ENCODE results near the gene CSNK1D.
"Not testable (repeated sequence)": the region's sequence is repeated elsewhere in the genome, so short reads cannot be mapped to it uniquely, and the experiment has no call there.

CSNK1D gene

DNA sequence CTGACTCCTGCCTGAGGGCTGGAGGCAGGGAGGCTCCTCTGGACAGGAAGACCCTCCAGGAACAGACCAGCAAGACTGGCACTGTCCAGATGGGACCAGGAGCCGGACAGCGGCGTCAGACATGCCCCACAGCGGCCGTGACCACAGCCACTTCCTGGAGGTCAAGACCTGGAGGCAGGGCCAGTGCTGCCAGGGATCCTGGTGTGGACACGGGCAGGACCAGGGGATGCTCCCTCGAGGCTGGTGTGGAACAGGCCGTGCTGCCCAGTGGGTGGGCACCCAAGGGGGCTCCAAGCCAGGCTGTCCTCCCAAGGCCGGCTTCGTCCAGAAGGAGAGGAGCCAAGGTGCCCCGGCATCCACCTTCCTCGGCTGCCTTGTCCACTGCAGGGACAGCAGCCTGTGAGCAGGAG is 56.4 kb downstream of the CSNK1D start:
- no peaks in the 10 kb centered on the region for H3K27me3 ChIP-seq (ENCODE audit: low read depth)
- no peaks in the 10 kb centered on the region for H3K4me1 ChIP-seq
- H3K4me3 ChIP-seq, result no peak overlapping the region
- H3K9me3 ChIP-seq, result no peaks in the 10 kb centered on the region
- H3K36me3 ChIP-seq (replicated peaks), result no peaks in the 10 kb centered on the region; the same call in 1 of the 2 replicates
- in situ Hi-C loops (cut with MboI; ENCODE audit: low sequenced_read_pairs), result no loop called here
- DNase-seq (ENCODE audit: low spot score in 2 of 2), result no peak

DNA sequence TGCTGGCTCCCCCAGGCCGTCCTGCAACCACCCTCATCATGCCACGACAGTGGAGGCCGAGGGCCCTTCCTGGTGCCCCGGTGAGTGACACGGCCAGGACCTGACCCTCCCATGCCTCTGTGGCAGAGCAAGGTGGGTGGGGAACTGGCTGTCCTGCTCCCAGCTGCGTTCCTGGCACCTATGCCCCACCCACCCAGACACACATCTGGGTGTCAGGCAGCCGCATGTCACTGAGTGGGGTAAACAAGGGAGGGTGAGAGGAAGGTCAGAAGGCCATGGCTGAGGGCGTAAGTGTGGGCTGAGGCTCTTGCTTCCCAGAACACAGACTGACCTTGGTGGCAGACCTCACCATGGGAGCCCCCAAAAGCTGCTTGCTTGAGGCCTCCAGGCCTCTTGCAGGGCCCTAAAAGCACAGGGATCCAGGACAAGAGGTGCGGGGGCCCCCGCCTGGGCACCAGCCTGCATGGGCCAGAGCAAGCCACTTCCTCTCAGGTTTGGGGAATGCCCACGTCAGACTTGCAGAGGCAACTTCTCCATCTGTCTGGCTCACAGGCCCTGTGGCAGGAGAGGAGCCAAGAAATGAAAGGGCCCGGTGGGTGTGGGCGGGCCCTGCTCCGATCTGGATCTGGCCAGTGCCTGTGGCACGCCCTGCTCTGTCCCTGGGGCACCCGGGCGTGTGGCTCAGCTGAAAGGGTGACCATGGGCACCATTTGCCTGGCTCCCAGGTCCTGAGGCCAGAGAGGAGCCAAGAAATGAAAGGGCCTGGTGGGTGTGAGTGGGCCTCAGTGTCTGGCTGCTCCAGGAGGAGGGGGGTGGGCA is 57.0 kb downstream of the CSNK1D start:
- no peak overlapping the region for H3K4me3 ChIP-seq
- no peaks in the 10 kb centered on the region; the same call in 1 of the 2 replicates for H3K36me3 ChIP-seq (replicated peaks)
- no peaks in the 10 kb centered on the region for H3K9me3 ChIP-seq
- in situ Hi-C loops (cut with MboI; ENCODE audit: low sequenced_read_pairs), result no loop called here
- no peaks in the 10 kb centered on the region for H3K4me1 ChIP-seq
- no peak for DNase-seq (ENCODE audit: low spot score in 2 of 2)
- H3K27me3 ChIP-seq (ENCODE audit: low read depth), result no peaks in the 10 kb centered on the region

DNA sequence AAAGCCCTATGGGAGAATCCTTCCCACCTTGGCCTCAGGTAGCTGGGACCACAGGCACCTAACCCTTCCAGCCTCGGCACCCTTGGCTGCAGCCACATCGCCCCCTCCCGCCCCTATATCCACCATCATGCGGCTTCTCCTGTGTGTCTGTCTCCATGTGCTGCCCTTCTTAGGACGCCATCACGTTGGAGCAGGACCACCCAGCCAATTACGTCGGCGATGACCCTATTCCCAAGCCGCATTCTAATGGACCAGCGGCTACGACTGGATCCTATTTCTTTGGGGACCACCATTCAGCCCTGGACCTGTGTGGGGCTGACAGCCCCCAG is 57.6 kb downstream of the CSNK1D start:
- Histone ChIP-seq H3K36me3 (replicated peaks) (no peaks in the 10 kb centered on the region; the same call in 1 of the 2 replicates), H3K4me1 (no peaks in the 10 kb centered on the region), H3K9me3 (no peaks in the 10 kb centered on the region), H3K27me3 (ENCODE audit: low read depth) (no peaks in the 10 kb centered on the region), H3K4me3 (no peak overlapping the region)
- DNase-seq (ENCODE audit: low spot score in 2 of 2), result no peak
- in situ Hi-C loops (cut with MboI; ENCODE audit: low sequenced_read_pairs), result no loop called here

DNA sequence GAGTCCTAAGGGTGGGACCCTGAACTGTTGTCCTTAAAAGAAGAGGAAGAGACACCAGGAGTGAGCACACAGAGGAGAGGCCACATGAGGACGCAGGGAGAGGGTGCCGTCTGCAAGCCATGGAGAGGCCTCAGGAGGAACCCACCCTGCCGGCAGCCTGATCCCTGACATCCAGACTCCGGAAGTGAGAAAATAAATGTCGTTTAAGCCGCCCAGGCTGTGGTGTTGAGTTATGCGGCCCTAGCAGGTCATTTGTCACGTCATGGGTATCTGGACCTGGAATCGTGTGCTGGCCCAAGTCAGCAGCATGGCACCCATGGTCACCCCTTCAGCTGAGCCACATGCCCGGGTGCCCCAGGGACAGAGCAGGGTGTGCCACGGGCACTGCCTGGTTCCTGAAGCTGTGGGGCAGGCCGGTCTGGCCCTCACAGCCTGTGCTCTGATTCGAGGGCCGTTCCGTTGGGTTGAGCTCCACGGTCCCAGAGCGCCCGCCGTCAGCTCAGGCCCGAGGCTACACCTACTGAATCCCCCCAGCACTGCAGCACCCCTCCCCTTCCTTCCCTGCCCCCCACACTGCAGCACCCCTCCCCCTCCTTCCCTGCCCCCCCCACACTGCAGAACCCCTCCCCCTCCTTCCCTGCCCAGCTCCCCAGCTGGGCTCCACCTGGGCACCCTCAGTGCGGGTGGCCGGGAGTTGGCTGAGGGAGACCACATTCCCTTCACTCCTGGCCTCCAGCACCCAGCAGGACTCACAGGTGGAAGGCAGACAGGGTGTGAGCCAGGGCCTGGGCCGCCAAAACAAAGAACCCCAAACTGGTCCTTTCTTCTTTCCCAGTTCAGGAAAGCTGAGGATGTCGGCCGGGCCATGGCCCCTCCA is 58.2 kb downstream of the CSNK1D start:
- Histone ChIP-seq H3K27me3 (ENCODE audit: low read depth) (no peaks in the 10 kb centered on the region), H3K36me3 (replicated peaks) (no peaks in the 10 kb centered on the region; the same call in 1 of the 2 replicates), H3K9me3 (no peaks in the 10 kb centered on the region), H3K4me1 (no peaks in the 10 kb centered on the region), H3K4me3 (no peak overlapping the region)
- peak in 1 of 2 experiments; percentile 50 for DNase-seq (ENCODE audit: low spot score in 2 of 2)
- in situ Hi-C loops (cut with MboI; ENCODE audit: low sequenced_read_pairs), result no loop called here

DNA sequence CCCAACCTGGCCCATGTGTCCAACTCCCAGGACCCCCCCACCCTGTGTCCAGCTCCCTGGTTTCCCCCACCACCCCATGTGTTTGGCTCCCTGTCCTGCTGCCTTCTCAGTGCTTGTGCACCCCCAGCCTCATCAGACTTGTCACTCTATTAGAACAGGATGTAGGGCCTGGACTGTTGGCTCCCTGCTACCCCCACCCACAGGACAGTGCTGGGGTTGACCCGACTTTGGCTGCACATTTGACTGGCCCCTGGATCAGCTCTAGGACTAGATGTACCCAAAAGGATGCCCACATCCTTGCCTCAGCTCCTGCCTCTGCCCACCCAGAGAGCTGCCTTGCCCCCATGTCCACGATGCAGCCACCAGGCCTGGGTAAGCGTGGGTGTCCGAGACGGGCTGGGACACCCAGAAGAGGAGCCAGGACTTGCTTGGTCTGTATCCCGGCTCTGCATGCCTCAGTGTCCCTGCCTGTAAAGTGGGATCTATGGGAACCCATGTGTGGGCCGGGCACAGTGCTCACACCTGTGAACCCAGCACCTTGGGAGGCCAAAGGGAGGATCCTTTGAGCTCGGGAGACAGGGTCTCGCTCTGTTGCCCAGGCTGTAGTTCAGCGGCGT is 59.4 kb downstream of the CSNK1D start:
- Histone ChIP-seq H3K27me3 (ENCODE audit: low read depth) (no peaks in the 10 kb centered on the region), H3K4me3 (no peak overlapping the region; the same call in 1 of the 2 replicates), H3K36me3 (replicated peaks) (no peaks in the 10 kb centered on the region; the same call in 1 of the 2 replicates), H3K4me1 (no peaks in the 10 kb centered on the region), H3K9me3 (no peaks in the 10 kb centered on the region)
- no peak for DNase-seq (ENCODE audit: low spot score in 2 of 2)
- in situ Hi-C loops (cut with MboI; ENCODE audit: low sequenced_read_pairs), result no loop called here

DNA sequence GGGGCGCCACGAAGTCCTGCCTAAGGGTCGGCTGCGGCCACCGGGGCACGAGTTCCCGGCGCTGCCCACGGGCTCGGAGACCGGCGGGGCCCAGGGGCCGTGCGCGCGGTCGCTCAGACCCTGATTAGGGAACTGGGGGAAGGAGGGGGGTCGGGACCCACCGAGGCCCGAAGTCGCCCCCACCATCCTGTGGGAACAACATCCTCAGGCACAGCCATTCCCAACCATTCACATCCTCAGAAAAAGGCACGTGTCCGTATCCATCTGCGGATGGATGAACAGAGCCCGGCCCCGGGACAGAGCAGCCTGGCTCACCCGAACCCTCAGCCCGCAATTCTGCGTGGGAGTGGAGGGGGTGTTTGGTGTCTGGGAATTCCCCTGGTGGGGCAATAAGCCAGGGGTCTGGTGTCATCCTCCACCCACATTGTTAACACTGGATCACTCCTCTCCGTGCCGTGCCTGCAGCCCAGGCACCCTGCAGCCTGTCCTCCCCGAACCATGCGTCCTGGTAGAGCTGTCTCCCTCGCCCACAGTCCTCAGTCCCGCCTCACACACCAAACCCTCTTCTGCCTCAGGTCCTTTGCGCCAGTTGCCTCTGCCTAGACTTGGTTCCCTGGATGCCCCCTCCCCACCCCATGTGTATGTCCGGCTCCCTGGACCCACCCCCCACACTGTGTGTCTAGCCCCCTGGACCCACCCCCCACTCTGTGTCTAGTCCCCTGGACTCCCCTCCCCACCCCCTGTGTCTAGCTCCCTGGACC is 60.1 kb downstream of the CSNK1D start:
- DNase-seq (ENCODE audit: low spot score in 2 of 2), result peak; percentile 33 to 57

DNA sequence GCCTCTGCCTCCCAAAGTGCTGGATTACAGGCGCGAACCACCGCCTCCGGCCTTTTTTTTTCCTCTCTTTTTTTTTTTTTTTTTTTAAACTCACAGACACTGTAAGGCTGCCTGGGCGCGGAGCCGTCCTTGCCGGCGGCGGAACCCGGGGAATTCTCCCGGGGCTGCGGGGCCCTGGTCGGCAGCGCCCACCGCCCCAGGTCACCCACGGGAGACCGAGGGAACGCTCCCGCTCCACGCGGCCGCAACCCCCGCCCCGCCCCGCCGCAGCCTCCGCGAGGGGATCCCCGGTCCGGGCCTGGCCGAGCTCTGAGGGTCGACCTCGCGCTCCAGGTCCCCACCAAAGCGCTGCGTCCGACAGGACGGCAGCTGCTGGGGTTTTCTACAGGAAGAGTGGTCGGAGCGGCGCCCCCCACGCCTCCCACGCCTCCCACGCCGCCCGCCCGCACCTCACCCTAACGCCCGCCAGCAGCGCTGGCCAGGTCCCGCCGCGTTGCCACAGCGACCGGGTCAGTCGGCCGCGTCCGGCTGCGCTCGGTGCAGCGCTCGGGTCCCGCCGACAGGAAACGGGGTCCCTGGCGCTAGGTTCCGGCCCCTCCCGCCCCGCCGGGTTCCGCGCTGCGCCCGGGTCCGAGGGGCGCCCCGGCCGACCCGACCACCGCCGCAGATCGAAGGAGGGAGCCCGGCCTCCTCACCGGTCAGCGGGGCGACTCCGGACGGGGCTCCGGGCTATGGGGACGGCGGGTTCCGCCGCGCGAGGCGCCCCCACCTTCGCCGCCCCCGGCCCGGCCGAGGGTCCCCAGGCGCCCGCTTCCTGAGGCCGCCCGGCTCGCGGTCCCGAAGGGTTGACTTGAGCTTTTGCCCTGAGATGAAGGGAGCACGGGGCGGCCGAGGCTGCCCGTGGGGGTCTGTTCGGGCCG is 60.9 kb downstream of the CSNK1D start, which contains the start of gene CCDC57:
TSS of gene CCDC57 (minus strand) at position 512 of the 920 bp plus-strand sequence. CDS start 10,898 bp downstream, outside the sequence.
- H3K27me3 ChIP-seq (ENCODE audit: low read depth), result no peaks in the 10 kb centered on the region
- in situ Hi-C loops (cut with MboI; ENCODE audit: low sequenced_read_pairs), result no loop called here
- H3K9me3 ChIP-seq, result no peaks in the 10 kb centered on the region
- peak; percentile 62 to 87 for DNase-seq (ENCODE audit: low spot score in 2 of 2)
- no peaks in the 10 kb centered on the region for H3K4me1 ChIP-seq
- peak within 1 kb of the TSS; percentile 79 for H3K4me3 ChIP-seq
- no peaks in the 10 kb centered on the region; the same call in 1 of the 2 replicates for H3K36me3 ChIP-seq (replicated peaks)

More for the DNA sequence above, 60.1 kb downstream of the CSNK1D start:
- peak overlapping the region; percentile 79 for H3K4me3 ChIP-seq
- H3K27me3 ChIP-seq (ENCODE audit: low read depth), result no peaks in the 10 kb centered on the region
- no peaks in the 10 kb centered on the region for H3K9me3 ChIP-seq
- no peaks in the 10 kb centered on the region for H3K4me1 ChIP-seq
- no peaks in the 10 kb centered on the region; the same call in 1 of the 2 replicates for H3K36me3 ChIP-seq (replicated peaks)
- in situ Hi-C loops (cut with MboI; ENCODE audit: low sequenced_read_pairs), result no loop called here

DNA sequence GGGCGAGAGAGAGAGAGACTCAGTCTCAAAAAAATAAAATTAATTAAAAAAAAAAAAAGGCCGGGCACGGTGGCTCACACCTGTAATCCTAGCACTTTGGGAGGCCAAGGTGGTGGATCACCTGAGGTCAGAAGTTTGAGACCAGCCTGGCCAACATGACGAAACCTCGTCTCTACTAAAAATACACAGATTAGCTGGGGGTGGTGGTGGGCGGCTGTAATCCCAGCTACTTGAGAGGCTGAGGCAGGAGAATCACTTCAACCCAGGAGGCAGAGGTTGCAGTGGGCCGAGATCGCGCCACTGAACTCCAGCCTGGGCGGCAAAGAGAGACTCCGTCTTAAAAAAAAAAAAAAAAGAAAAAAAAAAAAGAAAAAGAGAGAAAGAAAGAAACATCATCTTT is 62.8 kb downstream of the CSNK1D start:
- in situ Hi-C loops (cut with MboI; ENCODE audit: low sequenced_read_pairs); H3K27me3 ChIP-seq (ENCODE audit: low read depth); H3K36me3 ChIP-seq (replicated peaks); H3K4me3 ChIP-seq; H3K4me1 ChIP-seq; H3K9me3 ChIP-seq; DNase-seq (ENCODE audit: low spot score in 2 of 2): not testable (repeated sequence)

DNA sequence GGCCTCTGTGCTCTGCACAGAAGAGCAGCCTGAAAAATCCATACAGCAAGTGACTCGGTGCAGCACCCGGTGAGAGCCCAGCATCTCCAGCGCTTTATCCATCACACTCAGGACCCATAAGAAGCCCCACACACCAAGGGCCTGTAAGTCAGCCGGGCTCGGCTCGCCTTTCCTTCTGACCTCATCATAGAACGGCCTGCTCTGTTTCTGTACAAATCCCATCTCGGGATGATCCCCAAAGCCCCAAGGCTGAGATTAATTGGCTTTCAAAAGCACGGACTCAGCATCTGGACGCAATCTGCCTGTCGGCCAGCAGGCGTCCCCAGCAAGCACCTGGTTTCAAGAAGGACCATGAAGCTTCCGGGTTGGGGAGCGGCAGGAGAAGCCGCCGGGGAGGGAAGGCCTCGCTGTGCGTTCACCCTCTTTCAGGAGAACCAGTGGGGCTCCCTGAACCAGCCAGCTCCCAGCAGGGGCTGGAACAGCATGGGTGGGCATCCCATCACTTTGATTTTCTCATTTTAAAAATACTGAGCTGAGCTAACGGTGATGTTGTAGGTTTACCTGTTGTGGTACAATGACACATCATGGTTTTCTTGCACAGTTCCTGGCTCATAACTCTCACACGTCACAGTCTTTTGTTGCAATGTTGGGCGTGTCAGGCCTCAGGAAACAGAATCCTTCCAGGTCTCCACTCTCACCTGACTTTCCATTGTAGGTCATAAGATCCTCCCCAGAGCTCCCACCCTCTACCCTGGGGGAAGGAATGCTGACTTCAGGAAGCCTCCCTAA is 67.6 kb downstream of the CSNK1D start:
- in situ Hi-C loops (cut with MboI; ENCODE audit: low sequenced_read_pairs), result no loop called here
- no peaks in the 10 kb centered on the region; the same call in 1 of the 2 replicates for H3K9me3 ChIP-seq
- peak; percentile 82 to 89 for DNase-seq (ENCODE audit: low spot score in 2 of 2)
- H3K4me3 ChIP-seq, result no peak overlapping the region
- peaks cover 10% of the 10 kb centered on the region; the same call in 1 of the 2 replicates for H3K36me3 ChIP-seq (replicated peaks)
- H3K27me3 ChIP-seq (ENCODE audit: low read depth), result no peaks in the 10 kb centered on the region
- H3K4me1 ChIP-seq, result peaks cover 6% of the 10 kb centered on the region

DNA sequence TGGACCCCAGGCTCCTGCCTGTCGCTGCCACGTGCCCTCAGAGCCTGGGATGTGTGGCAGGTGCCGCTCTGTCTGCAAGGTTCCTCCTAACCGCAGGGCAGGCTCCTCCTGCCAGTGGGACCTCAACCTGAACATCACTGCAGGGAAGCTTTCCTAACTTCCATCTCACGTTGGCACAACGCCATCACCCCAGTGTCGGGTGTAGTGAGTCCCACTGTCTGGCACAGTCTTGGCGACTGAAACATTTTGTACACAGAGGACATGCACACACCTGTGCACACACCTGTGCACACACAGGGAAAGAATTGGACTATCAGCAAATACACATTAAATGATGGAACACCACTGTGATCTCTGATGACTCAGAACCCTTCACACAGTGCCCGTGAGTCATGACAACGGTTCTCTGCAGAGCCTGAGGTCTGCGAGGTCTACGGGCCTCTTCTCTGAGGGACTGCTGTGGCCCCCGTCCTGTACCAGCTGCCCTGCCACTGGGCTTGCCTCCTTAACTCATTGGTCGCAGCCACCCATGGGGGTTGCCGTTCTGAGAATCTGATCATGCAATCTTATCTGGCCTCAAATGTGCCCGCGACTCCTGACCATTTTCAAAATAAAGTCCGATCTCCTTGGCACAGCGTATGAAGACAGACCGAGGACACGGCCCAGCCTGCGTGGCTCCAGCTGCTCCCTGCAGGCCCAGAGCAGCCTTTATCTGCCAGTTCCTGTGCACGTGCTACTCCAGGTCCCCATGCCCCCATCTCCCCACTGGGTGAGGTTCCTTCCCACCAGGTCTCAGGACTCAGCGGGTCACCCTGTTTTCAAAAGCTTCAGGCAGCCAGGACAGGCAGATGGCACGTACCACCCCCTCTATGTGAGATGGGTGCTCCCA is 68.4 kb downstream of the CSNK1D start:
- Histone ChIP-seq H3K9me3 (no peaks in the 10 kb centered on the region; the same call in 1 of the 2 replicates), H3K4me1 (peaks cover 6% of the 10 kb centered on the region), H3K36me3 (replicated peaks) (peaks cover 10% of the 10 kb centered on the region; the same call in 1 of the 2 replicates), H3K4me3 (no peak overlapping the region), H3K27me3 (ENCODE audit: low read depth) (no peaks in the 10 kb centered on the region)
- no peak for DNase-seq (ENCODE audit: low spot score in 2 of 2)
- in situ Hi-C loops (cut with MboI; ENCODE audit: low sequenced_read_pairs), result no loop called here

DNA sequence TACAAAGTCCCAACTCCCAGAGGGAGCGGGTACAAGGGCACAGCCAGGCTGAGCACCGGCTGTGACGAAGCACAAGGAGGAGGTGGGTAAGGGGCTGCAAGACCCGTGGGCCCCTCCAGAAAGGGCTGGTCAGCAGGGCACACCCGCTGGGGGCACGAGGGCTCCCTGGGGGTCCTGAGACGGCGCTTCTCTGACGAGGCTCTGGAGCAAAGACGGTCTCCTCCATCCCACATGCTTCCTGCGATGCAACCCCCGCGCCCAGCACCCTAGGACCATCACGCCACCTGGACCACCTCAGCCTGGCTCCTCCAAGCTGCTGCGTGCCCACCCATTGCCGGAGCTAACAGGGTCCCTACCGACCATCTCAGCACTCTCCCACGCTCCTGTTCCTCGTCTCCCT is 69.6 kb downstream of the CSNK1D start:
- H3K9me3 ChIP-seq, result no peaks in the 10 kb centered on the region; the same call in 1 of the 2 replicates
- no peak overlapping the region for H3K4me3 ChIP-seq
- DNase-seq (ENCODE audit: low spot score in 2 of 2), result no peak
- H3K27me3 ChIP-seq (ENCODE audit: low read depth), result no peaks in the 10 kb centered on the region
- in situ Hi-C loops (cut with MboI; ENCODE audit: low sequenced_read_pairs), result no loop called here
- H3K4me1 ChIP-seq, result peaks cover 6% of the 10 kb centered on the region
- H3K36me3 ChIP-seq (replicated peaks), result peaks cover 15% of the 10 kb centered on the region

Data from HAP-1 (cell line).